Fibroblast of mammary gland (primary cell): ENCODE measurements around the gene EPC1.
A peak's percentile ranks its signal among the peaks of the same experiment; 100 is the strongest.
"Not testable (repeated sequence)": the region's sequence is repeated elsewhere in the genome, so short reads cannot be mapped to it uniquely, and the experiment has no call there.

Experiments used
- DNase-seq: peaks from one replicate; pipeline ENCODE4 v3.0.0-alpha.2; 2010; ENCODE audit warnings: low read depth
- H3K4me3 ChIP-seq: 2 replicates; pipeline ENCODE4 v1.5.1; 2011; ENCODE audit warnings: low read depth, mild to moderate bottlenecking, low read length, moderate library complexity; ENCODE audit not compliant: control insufficient read depth
- TF ChIP-seq, protein P1 (sequence below): conservative IDR thresholded peaks from 2 replicates; pipeline ENCODE4 v1.5.1; 2011; ENCODE audit warnings: low read depth, low read length, inconsistent platforms; ENCODE audit not compliant: control insufficient read depth, insufficient read depth

The EPC1 gene

DNA sequence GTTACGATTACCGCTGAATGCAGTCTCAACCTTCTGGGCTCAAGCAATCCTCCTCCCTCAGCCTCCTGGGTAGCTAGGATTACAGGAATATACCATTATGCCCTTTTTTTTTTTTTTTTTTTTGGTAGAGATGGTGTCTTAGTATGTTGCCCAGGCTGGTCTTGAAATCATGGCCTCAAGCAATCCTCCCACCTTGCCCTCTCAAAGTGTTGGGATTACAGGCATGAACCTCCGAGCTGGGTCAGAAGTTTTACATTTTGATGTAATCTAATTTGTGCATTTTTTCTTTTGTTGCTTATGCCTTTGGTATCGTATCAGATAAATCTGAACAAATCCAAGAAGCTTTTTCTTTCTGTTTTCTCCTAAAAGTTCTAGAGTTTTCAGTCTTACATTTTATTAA, 87.4 kb downstream of the EPC1 start:
- TF ChIP-seq, protein P1, sequence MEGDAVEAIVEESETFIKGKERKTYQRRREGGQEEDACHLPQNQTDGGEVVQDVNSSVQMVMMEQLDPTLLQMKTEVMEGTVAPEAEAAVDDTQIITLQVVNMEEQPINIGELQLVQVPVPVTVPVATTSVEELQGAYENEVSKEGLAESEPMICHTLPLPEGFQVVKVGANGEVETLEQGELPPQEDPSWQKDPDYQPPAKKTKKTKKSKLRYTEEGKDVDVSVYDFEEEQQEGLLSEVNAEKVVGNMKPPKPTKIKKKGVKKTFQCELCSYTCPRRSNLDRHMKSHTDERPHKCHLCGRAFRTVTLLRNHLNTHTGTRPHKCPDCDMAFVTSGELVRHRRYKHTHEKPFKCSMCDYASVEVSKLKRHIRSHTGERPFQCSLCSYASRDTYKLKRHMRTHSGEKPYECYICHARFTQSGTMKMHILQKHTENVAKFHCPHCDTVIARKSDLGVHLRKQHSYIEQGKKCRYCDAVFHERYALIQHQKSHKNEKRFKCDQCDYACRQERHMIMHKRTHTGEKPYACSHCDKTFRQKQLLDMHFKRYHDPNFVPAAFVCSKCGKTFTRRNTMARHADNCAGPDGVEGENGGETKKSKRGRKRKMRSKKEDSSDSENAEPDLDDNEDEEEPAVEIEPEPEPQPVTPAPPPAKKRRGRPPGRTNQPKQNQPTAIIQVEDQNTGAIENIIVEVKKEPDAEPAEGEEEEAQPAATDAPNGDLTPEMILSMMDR, result no peak
- no peak for DNase-seq

DNA sequence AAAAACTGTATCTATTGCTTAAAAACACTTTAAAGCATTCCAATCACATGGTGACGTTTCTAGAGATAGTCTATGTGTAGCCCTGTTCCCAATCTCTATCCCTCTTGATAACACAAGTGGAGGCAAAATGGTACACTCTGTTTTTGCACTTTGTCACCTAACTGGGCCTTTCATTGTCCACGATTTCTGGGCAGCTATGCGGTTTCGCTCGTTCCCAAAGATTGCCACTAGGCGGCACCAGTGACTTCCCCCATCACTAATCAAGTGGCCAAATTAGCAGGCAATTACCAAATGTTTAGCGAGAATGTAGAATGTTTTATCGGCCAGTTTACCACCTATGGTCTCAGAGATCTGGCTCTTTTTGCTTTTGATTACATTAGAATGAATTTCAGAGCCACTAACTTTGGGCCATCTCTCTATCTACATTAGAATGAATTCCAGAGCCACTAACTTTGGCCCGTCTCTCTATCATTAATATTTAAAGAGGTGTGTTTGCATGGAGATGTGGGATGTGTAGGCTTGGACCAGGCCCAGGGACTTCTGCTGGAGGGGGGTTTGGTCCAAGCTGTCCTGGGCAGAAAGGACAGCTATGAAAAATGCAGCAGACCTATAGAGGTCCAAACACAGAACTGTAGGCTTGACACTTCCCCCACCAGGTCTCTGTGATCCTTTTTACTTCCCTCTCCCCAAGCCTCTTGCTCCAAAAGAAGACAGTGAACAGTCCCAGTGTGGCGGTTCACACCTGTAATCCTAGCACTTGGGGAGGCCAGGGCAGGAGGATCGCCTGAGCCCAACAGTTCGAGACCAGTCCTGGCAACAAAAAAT, 90.1 kb downstream of the EPC1 start:
- no peak overlapping the region for H3K4me3 ChIP-seq
- DNase-seq, result peak; percentile 61
- TF ChIP-seq, protein P1, result peak; percentile 98

More for the DNA sequence above, 87.4 kb downstream of the EPC1 start:
- no peak overlapping the region for H3K4me3 ChIP-seq

DNA sequence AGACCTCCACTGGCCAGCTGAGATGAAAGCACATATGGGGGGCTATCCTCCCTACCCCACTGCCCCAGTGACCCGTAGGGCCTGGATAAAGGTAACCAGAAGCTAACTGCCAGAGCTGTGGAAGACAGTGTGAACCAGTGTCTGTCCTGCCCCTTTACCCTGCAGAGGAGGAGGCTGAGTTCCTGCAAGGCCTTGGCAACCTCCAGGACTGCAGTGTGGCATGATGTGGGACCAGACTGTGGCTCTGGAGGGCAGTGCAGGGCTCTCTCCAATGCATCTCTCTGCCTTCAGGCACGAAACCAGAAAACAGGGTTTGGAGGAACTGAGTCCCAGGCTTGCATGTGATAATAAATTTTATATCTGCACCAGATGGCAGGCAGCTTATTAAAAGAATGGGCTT, 93.1 kb downstream of the EPC1 start:
- no peak for DNase-seq
- TF ChIP-seq, protein P1, result no peak

DNA sequence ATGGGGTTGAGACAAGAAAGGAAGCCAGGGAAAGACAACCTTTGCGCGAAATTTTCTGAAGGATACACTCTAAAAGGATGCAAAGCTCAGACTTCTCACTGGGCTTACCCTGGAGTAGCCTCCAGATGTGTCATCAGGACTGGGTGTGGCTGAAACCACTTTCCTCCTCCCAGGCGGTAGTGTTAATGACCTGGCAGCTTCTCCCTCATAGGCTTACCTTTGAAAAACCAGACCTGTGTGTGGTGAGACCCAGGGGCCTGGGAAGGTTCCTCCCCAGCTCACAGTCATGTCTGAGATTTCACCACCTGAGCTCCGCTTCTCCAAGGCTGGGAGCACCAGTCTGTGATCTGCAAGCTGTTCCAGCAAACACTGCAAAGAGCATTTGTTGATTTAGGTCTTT, 93.7 kb downstream of the EPC1 start:
- TF ChIP-seq, protein P1, result no peak
- no peak overlapping the region for H3K4me3 ChIP-seq
- peak; percentile 22 for DNase-seq

More for the DNA sequence above, 93.1 kb downstream of the EPC1 start:
- no peak overlapping the region for H3K4me3 ChIP-seq

DNA sequence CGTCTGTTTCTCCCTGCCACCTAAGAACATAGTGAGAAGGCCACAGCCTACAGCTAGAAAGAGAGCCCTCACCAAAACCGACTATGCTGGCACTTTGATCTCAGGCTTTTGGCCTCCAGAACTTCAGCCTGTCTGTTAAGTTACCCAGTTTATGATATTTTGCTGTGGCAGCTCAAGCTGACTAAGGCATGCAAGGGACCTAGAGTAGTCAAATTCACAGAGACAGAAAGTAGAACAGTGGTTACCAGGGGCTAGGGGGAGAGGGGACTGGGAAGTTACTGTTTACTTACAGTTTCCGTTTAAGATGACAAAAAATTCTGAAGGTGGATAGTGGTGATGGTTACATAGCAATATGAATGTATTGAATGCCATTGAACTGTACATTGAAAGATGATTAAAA, 96.5 kb downstream of the EPC1 start:
- not testable (repeated sequence) for H3K4me3 ChIP-seq, DNase-seq

DNA sequence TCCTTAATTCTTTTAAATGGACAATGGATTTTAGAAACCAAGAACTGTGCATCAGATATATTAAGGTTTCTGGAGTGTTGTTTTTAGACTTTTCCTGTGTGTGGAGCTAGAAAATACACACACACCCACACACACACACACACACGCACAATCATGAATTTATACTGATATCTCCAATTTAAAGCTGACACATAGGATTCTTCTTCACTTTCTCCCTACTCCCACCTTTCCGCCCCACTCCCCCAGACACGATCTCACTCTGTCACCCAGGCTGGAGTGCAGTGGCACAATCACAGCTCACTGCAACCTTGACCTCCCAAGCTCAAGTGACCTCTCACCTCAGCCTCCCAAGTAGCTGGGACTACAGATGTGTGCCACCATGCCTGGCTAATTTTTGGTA, 100.3 kb downstream of the EPC1 start:
- no peak for DNase-seq
- no peak overlapping the region for H3K4me3 ChIP-seq
- TF ChIP-seq, protein P1, result no peak

DNA sequence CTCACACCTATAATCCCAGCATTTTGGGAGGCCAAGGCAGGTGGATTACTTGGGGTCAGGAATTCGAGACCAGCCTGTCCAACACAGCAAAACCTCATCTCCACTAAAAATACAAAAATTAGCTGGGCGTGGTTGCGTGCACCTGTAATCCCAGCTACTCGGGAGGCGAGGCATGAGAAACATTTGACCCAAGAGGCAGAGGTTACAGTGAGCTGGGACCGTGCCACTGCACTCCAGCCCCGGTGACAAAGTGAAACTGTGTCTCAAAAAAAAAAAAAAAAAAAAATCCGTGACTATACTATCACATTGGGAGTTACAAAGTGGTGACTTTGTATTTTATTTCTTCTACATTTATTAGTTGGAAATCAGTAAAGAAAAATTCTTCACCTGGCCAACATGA, 101.2 kb downstream of the EPC1 start:
- H3K4me3 ChIP-seq, result no peak overlapping the region
- DNase-seq, result no peak
- TF ChIP-seq, protein P1, result no peak
